ENCODE measurements around the gene FOXC1. TPM values are rescaled to one million over a fixed set of nuclear protein-coding genes. Genes with fewer than 3 reads are reported as not detected.

Gene FOXC1
- total RNA-seq, 1 experiment from 2014 or later, result 10.3 TPM

DNA sequence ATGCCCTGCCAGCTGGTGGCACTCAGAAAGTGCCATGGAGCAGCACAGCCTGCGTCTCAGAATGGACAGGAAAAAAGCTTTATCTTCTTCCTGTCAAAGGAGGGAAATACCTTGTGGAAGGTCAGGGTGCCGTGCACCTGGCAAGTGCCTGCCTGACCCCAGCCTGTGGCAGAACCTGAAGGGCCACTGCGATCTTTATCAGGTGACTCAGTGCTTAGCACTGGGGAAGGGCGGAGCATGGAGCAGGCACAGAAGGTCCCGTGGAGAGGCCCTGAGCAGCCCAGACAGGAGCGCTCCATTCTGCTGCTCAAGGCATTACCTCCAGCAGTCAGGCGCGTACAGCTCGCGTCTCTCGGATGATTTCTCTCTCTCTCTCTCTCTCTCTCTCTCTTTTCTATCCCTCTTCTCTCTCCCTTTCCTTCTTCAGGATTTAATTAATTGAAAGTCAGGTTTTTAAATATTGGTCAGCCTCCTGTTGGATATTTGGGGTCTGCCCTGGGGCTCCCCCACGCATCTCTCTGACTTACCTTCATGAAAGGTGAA lies 31.7 kb downstream of the FOXC1 start:
- DNase-seq (ENCODE audit: low read depth), result no peak

DNA sequence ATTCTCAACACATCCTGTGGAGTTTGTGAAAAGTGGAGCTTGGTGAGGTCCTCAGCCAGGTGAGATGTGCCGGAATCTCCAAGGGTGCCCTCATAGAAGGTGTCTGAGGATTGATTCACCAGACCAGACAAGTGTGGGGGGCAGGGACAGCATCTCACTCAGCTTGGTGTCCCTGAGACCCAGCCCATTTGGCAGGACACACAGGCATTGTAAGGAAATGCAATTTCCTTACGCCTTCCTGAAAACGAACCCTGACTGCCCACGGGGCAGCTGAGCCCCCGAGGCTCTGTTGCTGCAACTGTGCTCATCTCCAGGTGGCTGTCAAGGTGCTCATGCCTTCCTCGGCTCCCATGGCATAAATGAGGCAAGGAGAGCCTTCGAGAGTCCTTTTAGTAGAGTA lies 33.4 kb downstream of the FOXC1 start:
- no peak for DNase-seq (ENCODE audit: low read depth)

DNA sequence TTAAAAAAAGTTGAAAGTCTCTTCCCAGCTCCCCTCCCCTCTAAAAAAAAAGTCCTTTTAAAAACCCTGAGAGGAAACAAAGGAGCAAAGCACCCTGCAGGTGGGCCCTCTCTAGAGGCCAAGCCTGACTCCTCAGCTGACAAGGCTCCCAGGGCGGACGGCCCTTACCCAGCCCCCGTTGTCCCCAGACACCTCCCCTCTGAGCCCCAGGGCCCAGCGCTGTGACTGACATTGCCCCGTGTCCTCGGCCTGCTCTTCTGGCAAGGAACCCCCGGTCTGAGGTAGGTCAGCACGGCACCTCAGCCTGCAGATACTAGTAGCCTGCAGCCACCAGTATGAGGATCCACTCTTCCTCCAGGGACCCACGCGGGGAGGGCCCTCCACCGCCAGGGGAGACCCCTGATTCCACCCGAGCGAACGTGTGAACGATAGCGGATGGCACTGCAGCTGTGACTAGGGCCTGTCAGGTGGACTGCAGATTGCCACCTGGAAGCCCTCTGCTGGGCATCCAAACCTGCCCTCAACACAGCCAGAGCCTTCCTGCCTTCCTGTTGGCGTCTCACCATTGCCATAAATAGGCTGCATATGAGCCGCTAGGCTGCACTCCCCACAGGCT lies 34.2 kb downstream of the FOXC1 start:
- DNase-seq (ENCODE audit: low read depth), result no peak

DNA sequence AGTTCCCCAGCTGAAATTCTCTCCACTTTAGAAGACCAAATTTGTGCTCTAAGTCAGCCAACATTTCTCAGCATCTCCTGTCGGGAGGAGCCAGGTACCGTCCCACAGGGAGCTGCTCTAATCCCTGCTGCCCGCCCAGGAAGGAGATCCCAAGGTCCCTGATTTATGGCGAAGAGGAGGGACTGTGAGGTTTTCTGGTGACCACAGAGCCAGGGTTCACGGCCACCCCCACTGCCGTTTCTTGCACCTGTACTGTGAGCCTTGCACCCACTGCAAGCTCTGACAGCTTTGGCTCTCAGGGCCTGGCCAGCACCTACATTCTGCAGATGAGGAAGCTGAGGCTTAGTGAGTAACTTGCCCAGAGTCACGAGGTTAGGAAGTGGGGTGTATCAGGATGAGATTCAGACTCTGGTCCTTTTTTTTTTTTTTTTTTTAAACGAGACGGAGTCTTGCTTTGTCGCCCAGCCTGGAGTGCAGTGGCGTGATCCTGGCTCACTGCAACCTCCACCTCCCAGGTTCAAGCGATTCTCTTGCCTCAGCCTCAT lies 34.9 kb downstream of the FOXC1 start:
- peak; percentile 10 for DNase-seq (ENCODE audit: low read depth)

DNA sequence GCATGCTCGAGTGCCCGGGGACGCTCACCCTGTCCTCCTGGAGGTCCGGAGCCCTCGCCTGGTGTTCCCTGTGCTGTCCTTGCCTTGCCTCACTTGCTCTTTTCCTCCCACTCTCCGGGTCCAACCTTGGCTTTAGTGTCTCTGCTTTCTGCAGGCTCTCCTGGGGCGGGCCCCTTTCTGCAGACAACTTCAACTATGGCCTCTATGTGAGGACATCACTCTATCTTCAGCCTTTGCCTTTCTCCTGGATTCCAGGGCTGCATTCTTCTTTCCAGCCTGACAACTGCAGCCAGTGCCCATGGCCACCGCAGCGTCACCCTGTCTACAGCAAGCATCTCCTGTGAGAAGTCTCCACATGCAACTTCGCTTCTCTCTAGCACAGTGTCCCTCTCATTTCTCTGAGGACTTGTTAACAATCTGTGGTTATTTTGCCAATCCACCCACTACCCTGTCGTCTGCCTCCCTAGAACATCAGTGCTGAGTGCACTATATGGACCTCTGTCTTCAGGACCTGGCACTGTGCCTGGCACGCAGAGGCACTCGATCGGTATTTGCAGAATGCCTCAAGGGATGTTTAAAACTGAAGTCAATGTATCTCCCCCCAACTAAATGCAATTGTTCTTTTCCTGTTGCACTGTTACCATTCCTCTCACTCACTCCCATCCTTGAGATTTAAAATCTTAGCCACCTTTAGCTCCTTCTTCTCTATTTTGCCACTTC lies 35.9 kb downstream of the FOXC1 start:
- DNase-seq (ENCODE audit: low read depth), result no peak

DNA sequence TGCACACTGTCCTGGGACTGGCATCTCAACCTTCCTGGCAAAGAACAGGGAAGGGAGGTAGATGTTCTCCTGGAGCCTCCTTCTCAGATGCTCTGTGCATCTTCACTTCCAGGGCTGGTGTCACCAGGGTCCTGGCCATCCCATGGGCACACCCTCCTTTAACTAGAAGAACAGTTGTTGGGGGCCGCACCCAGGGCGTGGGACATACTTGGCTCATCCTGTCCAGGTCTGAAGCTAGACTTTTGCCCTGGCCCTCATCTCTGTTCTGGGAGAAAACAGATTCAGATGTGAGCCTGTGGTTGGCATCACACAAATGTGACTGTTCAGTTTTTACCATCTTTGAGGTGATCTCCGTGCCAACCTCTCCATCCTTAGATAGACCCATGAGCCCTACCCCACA lies 41.6 kb downstream of the FOXC1 start:
- no peak for DNase-seq (ENCODE audit: low read depth)

DNA sequence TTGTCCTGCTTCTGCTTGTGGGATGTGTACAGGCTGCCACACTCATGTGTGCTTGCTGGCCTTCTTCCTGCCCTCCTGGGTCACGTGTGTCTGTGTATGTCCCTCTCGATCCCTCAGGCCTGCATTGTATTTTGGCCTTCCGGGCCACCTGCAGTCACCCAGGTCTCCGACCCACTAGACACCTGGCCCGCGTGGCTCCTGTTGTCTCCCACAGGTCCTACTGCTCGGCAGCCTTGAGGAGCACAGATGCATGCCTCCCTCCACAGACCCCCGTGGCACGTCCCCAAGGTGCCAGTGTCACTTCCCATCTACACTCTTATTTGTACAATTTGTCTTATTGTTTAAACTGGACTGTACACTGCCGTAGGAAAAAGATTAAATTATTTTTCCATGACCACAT lies 43.1 kb downstream of the FOXC1 start:
- no peak for DNase-seq (ENCODE audit: low read depth)

DNA sequence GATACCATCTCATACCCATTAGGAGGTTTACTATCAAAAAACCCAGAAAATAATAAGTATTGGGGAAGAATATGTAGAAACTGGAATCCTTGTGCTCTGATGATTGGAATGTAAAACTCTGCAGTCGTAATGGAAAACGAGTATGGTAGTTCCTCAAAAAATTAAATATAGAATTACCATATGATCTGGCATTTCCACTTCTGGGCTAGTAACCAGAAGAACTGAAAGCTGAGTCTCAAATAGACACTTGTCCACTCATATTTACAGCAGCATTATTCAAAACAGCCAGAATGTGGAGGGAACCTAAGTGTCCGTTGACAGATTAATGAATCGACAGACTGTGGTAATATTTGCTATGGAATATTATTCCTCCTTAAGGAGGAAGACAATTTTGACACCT lies 44.3 kb downstream of the FOXC1 start:
- no peak for DNase-seq (ENCODE audit: low read depth)

DNA sequence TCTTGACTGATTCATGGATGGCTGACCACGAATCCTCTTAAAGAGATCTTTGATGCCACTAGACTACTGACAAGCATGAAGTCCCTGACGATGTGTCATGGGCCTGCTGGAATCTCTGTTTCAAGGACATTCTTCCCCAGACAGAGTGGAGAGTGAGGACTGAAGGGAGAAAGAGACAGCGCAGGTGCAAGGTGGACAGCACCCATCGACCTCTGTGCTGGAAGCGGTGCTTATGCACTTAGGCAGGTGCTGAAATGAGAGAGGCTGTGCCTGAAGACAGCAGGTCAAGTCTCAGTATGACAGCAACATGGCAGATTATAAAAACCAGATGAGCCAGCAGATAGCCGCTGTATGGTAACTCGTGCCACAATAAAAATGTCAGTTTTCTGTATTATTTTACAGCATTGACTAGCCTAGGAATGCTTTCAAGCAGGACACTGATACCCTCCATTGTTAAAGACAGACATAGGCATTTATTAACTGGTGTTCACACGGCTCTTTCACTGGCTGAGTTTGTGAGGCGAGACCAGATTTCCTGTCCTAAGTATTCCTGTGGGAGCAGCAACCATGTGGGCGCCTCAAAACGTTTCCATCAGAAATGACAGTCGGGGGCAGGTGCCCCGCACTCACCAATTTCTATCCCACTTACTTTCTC lies 47.5 kb downstream of the FOXC1 start:
- no peak for DNase-seq (ENCODE audit: low read depth)

DNA sequence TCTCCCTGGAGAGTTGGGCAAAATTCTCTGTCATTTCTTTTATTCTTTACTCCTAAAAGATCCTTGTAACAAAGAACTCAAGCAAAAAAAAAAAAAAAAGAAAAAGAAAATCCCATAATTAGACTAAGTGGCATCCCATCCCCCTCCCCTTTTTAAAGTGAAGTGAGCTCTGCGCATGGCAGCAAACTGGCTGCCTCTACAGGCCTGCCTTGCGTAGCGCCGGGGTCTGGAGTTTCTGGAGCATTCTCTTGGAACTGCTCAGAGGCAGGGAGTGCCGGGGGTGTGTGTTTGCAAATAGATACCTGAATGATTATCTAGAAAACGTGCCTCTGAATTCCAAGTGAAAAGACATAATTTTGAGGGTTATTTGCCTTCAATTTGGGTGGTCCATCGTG lies 48.1 kb downstream of the FOXC1 start:
- no peak for DNase-seq (ENCODE audit: low read depth)

DNA sequence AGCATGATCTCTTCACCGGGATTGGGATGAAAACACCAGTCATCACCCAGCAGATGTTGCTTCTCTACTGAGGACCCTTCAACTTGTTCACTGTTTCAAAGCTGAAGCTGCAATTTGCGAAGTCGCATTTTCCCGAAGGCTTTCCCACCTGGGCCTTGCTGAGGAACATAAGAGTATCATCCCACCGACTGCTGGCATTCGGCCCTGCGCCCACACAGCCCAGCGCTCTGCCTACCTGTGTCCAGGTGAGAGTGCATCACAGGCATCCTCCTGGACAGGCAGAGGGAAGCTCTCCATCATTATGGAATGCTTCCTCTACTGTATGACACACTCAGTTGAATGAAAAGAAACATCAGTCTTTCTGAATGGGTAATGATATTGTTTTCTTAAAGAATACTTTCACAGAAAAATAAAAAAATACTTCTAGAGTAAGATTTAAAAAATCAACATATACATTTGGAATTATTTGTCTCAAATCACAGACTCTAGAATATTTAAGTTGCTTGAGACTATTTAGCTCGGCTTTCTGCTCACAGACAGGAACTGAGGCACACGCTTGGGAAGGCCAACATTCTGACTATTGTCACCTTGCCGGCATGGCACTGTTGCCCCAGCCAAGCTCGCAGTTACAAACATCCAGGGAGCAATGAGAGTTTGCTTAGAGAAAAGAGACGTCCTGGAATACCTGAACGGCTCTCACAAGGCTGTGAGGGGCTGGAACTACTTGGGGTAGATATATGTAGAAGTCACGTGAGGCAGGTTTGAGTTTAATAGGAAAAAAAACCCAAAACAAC lies 48.7 kb downstream of the FOXC1 start:
- DNase-seq (ENCODE audit: low read depth), result no peak

DNA sequence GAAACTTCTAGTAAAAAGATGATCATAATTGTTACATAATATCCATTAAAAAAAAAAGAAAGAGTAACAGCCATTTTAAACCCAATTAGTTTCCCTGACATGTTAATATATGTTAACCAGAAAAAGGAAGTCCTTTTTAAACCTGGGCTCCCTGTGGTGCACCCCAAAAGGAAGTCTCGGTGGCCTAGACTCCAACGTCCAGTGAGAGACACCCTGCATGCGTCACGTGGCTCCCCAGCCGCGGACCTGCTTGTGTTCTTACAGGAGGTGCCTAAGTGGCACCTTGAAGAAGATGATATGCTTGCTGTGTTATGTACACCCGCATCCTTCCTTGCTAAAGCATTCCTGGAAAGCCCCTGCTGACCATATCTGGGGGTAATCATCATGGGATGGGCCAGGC lies 50.1 kb downstream of the FOXC1 start:
- DNase-seq (ENCODE audit: low read depth), result no peak

DNA sequence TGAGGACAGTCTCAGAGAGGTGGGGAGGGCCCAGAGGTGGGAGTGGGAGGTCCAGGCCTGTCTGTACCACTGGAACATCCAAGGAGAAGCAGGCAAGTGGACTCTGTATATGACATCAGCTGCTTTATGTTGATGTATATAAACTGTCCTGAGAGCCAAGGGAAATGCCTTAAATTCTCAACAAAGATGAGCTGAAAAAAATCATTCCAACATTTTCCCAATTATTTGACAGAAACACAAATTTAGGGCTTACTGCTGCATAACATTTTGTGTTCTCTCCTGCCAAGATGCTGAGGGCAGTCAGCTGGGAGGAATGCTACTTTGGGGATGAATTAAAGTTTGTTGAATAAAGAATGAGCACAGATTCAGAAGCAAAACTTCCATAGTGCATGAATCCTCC lies 52.8 kb downstream of the FOXC1 start:
- DNase-seq (ENCODE audit: low read depth), result no peak

Other genes with a start within 250 kb of the FOXC1 start
- gene FOXF2, start 220.3 kb upstream of the FOXC1 start, total RNA-seq (2014; rRNA removed; shearing (Covaris generic)), result 6.8 and 10.0 TPM in 2 replicates